ENCODE results near the gene E2F4.

E2F4 gene

DNA sequence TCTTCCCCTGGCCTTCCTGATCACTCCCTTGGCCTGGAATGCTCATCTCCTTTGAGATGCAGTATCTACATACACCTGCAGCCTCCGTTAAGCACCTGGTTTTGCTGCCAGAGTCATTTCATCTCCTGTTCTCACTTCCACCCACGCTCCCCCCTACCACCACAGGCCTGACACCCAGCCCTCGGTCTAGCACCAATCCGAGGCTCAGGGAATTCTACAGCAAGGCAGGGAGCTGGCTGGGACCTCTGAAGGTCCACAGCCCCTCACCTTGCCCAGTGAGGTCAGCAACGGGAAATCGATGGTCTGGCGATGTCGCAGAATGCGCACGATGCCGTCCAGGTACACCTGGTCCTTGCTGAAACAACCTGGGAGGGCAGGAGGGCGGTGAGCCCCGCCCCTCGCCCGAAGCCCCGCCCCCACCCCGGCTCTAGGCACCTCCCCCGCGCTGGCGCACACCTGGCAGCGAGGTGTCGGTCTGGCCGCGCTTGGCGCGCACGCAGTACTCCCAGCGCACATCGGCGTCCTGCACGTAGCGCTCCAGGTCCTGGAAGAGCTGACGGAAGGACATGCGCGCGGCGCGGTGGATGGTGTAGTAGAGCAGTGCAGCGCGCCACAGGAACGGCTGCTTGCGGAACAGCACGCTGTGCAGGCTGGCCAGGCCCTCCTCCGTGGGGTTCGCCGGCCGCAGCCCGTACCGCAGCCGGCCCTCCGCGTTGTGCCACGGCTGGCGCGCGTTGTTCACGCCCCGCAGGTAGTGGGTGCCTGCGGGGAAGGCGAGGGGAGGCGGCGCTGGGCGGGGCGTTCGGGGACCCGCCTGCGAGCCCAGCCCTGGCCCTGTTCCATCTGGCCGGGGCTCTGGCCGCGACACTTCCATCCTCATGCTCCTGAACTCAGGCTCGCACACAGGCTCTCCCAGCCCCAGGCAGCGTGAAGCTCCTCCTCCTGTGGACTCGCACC lies 13.9 kb upstream of the E2F4 start:
- peak; percentile 18 for DNase-seq

DNA sequence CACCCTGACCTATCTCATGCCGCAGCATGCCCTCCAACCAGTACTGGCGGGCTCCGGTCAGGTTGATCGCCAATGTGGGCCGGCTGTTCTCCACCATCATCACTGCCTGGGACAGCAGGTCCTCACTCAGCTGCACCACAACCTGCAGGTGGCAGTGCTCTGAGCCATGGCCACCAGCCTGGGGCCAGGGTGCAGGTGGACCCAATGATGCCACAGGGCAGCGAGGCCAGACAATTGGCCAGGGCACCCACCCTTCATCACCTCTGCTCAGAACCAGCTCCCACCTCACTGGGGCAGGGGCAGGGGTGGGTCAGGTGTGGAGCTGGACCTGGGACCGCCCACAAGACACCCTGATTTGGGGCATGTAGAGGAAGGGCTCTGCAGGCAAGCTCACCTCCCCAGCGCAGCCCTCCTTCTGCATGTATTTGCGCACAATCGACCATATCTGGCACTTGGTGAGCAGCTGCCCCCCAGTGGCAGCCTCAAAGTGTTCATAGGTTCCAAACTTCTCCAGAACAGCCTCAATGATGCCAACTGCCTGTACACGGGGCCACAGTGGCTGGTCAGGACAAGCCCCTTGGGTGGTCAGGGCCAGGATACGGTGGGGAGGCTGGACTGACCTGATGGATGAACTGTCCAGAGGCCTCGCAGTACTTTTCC lies 12.4 kb upstream of the E2F4 start:
- DNase-seq, result no peak

DNA sequence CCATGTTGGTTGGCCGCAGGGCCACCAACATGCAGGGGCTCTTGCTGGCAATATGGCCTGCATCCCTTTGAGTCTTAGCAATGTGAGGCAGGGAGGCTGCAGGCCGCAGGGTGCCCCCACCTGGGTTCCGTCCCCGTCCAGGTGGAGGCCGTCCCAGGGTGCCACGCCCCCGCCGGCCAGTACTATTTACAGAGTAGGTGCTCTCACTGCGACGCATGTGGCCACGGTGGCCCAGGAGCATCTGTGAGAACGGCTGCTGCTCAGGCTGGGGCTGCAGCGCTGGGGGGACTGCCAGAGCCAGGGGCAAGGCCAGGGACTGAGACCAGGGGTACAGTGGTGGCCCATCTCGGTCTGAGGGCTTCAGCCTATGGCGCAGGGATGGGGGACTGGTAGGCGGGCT lies 11.8 kb upstream of the E2F4 start:
- no peak for DNase-seq

GRCh38 chr16:67181346-67181745 lies 10.6 kb upstream of the E2F4 start:
- DNase-seq, result no peak

- no peak for DNase-seq
Observed at GRCh38 chr16:67182288-67182687, 9.7 kb upstream of the E2F4 start.

GRCh38 chr16:67183284-67183626 lies 8.7 kb upstream of the E2F4 start:
- no peak for DNase-seq

DNA sequence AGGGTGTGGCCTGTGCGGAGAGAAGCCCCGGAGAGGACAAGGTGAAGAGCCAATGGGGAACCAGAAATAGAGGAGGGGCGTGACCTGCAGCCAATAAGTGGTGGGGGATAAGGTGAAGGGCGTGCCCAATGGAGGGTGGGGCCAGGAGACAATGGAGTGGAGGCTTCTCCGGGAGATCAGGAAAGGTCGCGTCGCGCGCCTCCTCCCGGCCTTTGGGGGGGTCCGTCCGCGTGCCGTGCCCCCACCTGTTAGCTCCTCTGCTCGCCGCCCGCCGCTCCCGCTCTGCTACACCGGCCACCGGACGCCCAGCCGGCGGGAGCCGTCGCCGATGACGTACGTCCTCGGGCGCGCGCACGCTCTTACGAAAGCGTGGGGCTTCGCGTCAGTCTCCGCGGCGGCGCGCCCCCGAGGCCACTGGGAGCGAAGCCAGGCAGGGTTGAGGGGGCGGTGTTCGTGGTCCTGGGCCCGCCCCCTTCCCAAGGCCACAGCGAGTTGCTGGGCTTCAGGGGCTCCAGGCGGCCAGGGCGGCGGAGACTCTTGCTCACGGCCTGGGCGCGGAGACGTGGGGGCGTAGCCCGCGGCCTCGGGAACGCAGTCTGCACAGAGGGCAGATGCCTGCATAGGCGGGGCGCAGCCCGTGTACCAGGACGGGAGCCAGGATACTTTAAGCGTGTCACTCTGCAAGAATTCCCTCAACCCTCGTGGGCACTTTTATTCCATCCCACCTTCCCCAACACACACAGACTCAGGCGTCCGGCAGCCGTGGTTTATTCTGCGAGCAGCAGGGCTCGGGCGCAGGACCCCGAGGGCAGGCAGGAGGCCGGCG lies 8.1 kb upstream of the E2F4 start, which contains the start of gene MATCAP1:
Gene MATCAP1, minus strand, starts transcription at position 337 of the 826 bp plus-strand sequence. CDS start 3,353 bp downstream, outside the sequence.
- DNase-seq, result peak; percentile 87

DNA sequence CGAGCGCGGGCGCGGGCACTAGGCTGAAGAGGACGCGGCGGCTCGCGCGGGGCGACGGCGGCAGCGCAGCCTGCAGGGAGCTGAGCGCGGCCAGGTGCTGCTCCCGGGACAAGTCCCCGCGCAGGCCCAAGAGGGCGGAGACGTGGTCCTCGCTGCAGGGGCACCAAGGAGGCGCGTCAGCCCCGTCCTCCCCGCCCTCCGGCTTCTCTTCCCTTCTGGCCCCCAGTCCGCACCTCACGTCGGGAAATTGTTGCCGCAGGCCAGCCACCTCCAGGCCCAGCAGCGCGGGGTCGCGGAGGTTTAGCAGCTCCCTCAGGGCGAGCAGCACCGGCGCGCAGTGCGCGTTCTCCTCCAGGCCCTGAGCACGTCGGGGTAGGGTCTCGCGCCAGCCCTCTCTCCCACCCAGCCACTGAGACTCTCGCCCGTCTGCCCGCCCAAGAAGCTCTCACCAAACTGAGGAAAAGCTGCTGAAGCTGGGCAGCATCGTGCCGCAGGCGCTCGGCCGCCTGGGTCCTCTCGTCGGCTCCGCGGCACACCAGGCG lies 7.4 kb upstream of the E2F4 start:
- no peak for DNase-seq

DNA sequence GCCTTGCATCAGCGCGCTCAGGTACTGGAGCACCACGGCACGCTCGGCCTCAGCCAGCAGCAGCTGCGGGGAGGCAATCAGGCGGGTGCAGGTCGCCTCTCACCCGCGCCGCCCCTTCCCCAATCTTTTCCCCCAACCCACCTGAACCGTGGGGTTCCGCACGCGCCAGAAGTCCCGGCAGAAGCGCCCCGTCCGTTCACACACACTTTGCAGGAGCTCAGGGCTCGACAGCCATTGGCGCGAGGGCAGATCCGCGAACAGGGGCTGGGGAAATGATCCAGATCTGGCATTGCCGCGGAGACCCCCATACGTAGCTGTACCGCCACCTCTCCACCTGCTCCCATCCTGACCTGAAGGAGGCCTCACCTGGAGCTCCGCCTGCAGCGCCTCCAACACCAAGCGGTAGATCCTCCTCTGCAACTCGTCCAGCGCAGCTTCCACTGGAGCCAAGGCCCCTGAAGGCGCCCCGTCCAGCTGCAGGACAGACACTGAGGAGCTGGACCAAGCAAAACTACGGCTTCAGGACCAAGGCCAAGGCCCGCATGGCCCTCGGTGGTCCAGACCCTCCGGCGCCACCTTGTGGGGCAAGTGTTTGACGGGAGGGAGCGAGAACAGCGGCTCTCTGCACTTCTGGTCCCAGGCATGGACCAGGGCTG lies 6.8 kb upstream of the E2F4 start:
- peak; percentile 80 for DNase-seq

GRCh38 chr16:67185651-67186134 lies 6.3 kb upstream of the E2F4 start:
- DNase-seq, result no peak

DNA sequence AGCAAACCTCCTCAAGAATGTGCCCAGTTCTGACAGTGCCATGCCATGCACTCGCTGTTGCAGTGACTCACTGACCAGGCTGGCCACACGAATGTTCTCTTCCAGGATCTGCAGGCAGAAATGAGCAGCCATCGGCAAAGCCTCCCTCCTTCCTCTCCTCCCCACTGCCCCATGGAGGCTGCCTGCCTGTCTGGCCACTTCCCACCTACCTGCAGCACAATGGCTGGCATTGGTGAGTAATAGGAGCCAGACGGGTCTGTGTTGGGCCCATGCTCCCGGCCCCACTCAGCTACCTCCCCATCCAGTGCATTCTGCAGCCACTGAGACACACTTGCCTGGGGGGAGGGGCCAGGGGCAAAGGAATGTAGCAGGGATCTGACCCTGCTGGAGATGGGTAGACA lies 5.4 kb upstream of the E2F4 start:
- no peak for DNase-seq

- DNase-seq, result no peak
Observed at GRCh38 chr16:67187175-67187890, 4.6 kb upstream of the E2F4 start.

GRCh38 chr16:67188323-67188722 lies 3.6 kb upstream of the E2F4 start:
- DNase-seq, result no peak

DNA sequence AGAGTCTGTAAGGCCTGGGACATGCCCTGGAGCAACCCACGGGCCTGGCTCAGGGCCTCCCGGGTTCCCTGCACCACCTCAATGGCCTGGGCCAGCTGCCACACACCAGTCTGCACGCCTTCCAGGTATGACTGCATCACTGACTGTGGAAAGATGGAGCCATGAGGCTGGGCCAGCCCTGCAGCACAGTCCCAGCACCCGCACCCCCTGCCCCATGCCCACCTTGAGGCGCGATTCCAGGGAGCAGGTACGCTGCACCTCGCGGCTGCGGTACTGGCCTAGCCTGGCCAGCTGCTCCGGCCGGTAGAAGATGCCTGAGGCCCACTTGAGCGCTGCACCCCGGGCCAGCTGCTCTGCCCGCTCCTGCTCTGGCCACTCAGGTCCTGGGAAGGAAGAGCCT lies 3.2 kb upstream of the E2F4 start:
- DNase-seq, result no peak

- DNase-seq, result no peak
Observed at GRCh38 chr16:67190041-67190440, 1.9 kb upstream of the E2F4 start, which contains the start of gene EXOC3L1. Gene EXOC3L1 (minus strand): TSS chr16:67190136. CDS start chr16:67189676, 460 bp downstream.

GRCh38 chr16:67190448-67191399 lies 1.2 kb upstream of the E2F4 start:
- no peak for DNase-seq

DNA sequence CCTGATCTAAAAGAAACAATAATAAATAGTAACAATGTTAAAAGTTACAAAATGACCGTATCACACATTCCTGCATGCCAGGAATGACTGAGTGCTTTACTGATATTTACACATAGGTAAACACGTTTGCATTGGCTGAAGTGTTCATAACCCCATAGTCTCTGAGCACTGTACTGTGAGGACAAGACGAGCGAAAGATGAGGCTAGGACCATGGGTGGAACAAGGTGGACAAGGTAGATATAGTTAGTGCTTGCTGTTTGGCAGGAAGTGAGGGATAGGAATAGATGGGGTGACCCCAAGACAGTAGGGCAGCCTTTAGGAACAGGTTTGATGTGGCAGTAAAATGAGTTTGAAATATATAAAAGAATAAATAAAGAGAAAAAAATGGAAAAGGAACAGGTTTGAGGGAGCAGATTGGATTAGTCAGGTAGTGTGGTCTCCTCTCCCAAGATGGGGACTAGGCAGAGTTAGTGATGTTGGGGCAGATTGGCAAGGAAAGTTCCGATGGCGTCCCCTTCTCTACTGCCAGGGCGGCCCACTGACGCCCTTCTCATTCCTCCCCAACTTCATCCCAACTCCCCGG lies 452 bp upstream of the E2F4 start:
- DNase-seq, result no peak

- no peak for DNase-seq
Observed at GRCh38 chr16:67192781-67193361, 916 bp downstream of the E2F4 start.

- DNase-seq, result no peak
Observed at GRCh38 chr16:67193536-67193935, 1.6 kb downstream of the E2F4 start.
